ENCODE measurements around the gene COL26A1.

Gene COL26A1

DNA sequence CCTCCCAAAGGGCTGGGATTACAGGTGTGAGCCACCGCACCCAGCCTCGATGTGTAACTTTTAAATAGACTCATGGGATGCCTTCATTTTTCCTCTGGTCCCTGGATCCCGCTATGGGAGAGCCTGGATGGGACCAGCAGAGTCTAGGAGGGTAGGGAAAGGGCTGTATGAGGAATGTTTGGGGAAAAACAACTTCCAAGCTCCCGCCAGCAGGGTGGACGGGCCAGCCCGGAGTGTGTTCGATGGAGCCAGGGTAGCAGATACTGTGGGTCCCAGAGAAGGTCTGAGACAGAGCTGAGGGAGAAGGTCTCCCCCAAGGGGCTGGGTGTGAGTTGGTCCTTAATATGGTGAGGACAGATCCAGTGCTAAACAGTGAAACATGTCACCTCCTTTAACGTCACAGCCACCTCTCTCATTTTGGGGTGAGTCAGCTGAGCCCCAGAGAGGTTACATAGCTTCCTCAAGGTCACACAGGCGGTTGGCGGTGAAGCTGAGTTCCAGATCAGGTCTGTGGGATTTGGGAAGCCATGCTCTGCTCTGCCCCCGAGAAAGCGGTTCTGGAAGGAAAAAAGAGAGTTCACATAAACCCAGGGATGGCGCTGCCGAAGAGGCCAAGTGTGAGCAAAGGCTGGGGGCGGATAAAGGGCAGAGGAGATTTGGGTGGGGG is 200.0 kb downstream of the COL26A1 start:
- no peak overlapping the region for H3K4me3 ChIP-seq (replicated peaks in 1 of 2; ENCODE audit: low read depth in 2 of 2, low read length in 2 of 2)
- TF ChIP-seq, protein P1, sequence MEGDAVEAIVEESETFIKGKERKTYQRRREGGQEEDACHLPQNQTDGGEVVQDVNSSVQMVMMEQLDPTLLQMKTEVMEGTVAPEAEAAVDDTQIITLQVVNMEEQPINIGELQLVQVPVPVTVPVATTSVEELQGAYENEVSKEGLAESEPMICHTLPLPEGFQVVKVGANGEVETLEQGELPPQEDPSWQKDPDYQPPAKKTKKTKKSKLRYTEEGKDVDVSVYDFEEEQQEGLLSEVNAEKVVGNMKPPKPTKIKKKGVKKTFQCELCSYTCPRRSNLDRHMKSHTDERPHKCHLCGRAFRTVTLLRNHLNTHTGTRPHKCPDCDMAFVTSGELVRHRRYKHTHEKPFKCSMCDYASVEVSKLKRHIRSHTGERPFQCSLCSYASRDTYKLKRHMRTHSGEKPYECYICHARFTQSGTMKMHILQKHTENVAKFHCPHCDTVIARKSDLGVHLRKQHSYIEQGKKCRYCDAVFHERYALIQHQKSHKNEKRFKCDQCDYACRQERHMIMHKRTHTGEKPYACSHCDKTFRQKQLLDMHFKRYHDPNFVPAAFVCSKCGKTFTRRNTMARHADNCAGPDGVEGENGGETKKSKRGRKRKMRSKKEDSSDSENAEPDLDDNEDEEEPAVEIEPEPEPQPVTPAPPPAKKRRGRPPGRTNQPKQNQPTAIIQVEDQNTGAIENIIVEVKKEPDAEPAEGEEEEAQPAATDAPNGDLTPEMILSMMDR (IDR thresholded peaks at IDR 0.05; ENCODE audit: low read depth, low read length), result no peak
- DNase-seq (ENCODE audit: low read depth in 2 of 2), result no peak

DNA sequence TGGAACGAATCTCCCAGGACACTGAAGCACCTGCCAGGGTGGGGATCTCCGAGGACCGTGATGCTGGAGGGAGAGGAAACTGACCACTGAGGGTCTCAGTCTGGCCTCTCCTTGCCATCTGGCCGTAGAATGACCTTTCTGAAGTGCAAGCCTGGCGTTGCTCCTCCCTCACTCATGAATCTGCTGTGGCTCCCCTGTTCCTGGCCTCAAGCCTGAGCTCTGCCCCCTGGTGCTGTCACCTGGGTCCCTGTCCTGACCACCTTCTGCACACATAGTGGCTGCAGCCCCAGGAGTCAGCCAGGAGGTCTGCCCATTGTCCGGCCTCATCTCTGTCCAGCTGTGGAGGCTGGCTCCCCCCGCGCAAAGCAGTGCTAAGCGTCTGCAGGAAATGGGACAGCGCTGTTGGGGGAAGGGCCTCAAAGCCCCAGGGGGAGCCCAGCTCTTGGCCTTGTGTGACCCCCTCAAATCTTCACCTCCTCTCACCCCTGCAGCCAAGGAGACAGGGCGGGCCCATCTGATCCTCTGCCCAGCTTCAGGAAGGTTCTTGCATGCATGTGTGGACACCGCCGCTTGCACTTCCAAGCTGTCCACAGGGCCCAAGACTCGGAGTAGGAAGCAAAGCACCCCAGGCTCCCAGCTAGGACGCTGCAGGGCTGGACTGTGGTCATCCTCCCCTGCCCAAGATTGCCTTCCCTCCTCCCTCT is 200.7 kb downstream of the COL26A1 start:
- no peak for DNase-seq (ENCODE audit: low read depth in 2 of 2)
- H3K4me3 ChIP-seq (replicated peaks in 1 of 2; ENCODE audit: low read depth in 2 of 2, low read length in 2 of 2), result no peak overlapping the region
- TF ChIP-seq, protein P1 (IDR thresholded peaks at IDR 0.05; ENCODE audit: low read depth, low read length), result no peak

DNA sequence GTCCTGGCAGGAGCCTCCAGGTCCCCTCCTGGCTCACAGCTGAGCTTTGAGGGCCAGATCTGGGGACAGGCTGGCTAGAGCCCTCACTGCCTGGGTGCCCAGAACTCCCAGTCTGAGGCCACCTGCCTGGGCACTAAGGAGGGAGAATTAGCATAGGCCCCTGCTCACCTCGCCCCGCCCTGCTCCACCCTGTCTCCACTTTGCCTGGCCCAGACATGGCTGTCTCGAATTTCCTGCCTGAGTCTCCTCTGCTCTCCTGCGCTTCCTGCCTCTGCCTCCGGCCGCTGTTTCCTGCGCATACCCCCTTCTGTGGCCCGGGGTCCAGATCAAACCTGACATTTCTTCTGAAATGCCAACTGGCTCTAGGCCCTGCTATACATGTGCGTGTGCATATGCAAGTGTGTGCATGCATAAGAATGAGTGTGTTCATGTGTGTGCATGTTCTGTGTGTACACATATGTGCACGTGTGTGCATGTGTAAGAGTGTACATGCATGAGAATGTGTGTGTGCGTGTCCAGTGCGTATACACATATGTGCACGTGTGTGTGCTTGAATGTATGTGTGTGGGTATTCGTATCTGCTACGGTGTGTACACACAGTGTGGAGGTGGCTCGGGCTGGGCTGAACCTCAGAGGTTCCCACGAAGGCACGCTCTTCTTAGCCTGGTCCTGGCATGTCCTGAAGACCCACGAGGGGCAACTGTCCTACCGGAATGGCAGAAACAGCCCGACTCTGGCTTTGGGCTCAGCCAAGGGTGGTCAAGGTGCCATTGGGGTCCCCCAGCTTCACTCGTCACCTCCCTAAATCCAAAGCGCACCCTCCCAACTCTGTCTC is 201.5 kb downstream of the COL26A1 start:
- DNase-seq (ENCODE audit: low read depth in 2 of 2), result no peak
- TF ChIP-seq, protein P1 (IDR thresholded peaks at IDR 0.05; ENCODE audit: low read depth, low read length), result no peak
- H3K4me3 ChIP-seq (replicated peaks in 1 of 2; ENCODE audit: low read depth in 2 of 2, low read length in 2 of 2), result no peak overlapping the region

DNA sequence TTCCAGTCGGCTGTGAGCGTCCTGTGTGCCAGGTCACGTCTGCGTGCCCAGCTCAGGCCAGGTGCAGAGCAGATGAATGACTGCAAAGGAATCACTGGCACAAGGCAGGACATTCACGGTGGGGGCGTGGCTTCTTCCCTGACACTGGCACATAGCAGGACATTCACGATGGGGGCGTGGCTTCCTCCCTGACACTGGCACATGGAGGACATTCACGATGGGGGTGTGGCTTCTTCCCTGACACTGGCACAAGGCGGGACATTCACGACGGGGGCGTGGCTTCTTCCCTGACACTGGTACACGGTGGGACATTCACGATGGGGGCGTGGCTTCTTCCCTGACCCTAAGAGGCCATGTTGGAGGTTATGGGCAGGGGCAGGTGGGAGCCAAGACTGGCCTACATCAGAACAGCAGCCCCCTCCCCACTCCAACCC is 202.1 kb downstream of the COL26A1 start:
- no peak for DNase-seq (ENCODE audit: low read depth in 2 of 2)
- TF ChIP-seq, protein P1 (IDR thresholded peaks at IDR 0.05; ENCODE audit: low read depth, low read length), result no peak
- no peak overlapping the region for H3K4me3 ChIP-seq (replicated peaks in 1 of 2; ENCODE audit: low read depth in 2 of 2, low read length in 2 of 2)

DNA sequence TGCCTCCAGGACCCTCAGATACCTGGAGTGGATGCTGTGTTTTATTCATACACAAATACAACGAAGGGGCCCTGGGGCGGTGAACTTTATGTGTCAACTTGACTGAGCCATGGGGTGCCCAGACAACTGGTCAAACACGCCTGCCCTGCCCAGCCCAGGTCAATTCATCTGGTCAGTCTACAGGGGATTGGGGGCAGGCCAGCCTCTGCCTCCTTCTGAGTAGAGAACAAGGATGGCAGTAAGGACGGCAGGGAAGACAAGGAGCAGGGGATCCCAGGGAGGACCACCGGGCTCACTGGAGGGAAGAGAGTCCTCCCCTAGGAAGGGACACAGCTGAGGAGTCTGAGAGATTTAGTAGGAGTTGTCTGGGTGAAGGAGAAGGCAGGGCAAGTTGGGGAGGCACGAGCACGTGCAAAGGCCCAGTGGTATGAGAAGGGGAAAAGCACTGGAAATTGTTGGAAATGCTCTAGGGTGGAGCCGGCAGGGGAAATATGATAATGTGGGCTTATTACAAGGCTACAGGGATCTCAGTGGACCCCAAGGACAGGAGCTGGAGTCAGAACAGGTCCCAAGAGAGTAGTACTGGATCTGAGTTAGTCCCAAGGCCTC is 203.0 kb downstream of the COL26A1 start:
- no peak for DNase-seq (ENCODE audit: low read depth in 2 of 2)
- TF ChIP-seq, protein P1 (IDR thresholded peaks at IDR 0.05; ENCODE audit: low read depth, low read length), result no peak
- H3K4me3 ChIP-seq (replicated peaks in 1 of 2; ENCODE audit: low read depth in 2 of 2, low read length in 2 of 2), result no peak overlapping the region

DNA sequence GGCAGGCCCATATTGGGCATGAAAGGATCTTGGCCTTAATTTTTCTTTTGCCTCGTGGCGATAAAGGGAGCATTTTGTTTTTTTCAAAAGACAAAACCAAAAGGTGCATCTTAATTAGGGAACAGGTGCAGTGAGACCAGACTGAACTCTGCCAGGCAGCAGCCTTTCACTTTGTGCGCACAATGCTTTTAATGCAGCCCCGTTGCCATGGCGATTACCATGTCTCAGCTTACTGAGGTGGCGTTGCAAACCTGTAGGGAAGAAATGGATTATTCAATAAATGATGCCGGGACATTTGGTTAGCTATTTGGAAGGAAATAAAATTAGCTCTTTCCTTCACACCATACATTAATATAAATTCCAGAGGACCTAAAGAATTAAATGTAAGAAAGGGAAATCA is 204.6 kb downstream of the COL26A1 start:
- no peak overlapping the region for H3K4me3 ChIP-seq (replicated peaks in 1 of 2; ENCODE audit: low read depth in 2 of 2, low read length in 2 of 2)
- TF ChIP-seq, protein P1 (IDR thresholded peaks at IDR 0.05; ENCODE audit: low read depth, low read length), result no peak
- no peak for DNase-seq (ENCODE audit: low read depth in 2 of 2)
